ENCODE data around the gene PVALB. TPM values are rescaled to one million over a fixed set of nuclear protein-coding genes. Genes with fewer than 3 reads are reported as not detected.

Gene PVALB
- total RNA-seq, 1 experiment from 2014 or later = not detected

- no peak for TF ChIP-seq ATF3 (IDR thresholded peaks at IDR 0.05)
- TF ChIP-seq EZH2phosphoT487 (IDR thresholded peaks at IDR 0.05; ENCODE audit: borderline replicate concordance) = no peak
- TF ChIP-seq CEBPB (IDR thresholded peaks at IDR 0.05; ENCODE audit: low read depth) = no peak
- TF ChIP-seq EZH2 (IDR thresholded peaks at IDR 0.05) = no peak
- no peak for TF ChIP-seq YY1 (IDR thresholded peaks at IDR 0.05; ENCODE audit: extremely low read depth, insufficient replicate concordance, low read depth, low read length)
- no peak for TF ChIP-seq TCF7L2 (IDR thresholded peaks at IDR 0.05; ENCODE audit: borderline replicate concordance, extremely low read depth, insufficient read depth, insufficient read length)
- TF ChIP-seq RAD21 (IDR thresholded peaks at IDR 0.05; ENCODE audit: low read depth) = no peak
- TF ChIP-seq ELF1 (IDR thresholded peaks at IDR 0.05; ENCODE audit: borderline replicate concordance, low read depth) = no peak
- no peak for TF ChIP-seq REST (IDR thresholded peaks at IDR 0.05; ENCODE audit: low read depth)
- no peak for TF ChIP-seq CBX3 (IDR thresholded peaks at IDR 0.05; ENCODE audit: low read depth)
- TF ChIP-seq ZFX (IDR thresholded peaks at IDR 0.05) = no peak
- no peak for TF ChIP-seq FOSL1 (IDR thresholded peaks at IDR 0.05; ENCODE audit: low read depth)
- no peak for TF ChIP-seq SRF (IDR thresholded peaks at IDR 0.05; ENCODE audit: low read depth)
- TF ChIP-seq ZBTB33 (IDR thresholded peaks at IDR 0.05; ENCODE audit: extremely low read depth, insufficient replicate concordance, low read length) = no peak
- TF ChIP-seq CTCF (IDR thresholded peaks at IDR 0.05 in 2 of 3, conservative IDR thresholded peaks at IDR 0.05 in 1 of 3; ENCODE audit: borderline replicate concordance in 1 of 3, insufficient read depth in 1 of 3, low read depth in 2 of 3, low read length in 2 of 3) = no peak
- no peak for TF ChIP-seq ZNF274 (IDR thresholded peaks at IDR 0.05; ENCODE audit: low read depth, low read length)
- no peak for TF ChIP-seq JUND (IDR thresholded peaks at IDR 0.05)
- TF ChIP-seq POLR2AphosphoS5 (IDR thresholded peaks at IDR 0.05; ENCODE audit: low read depth, low read length) = no peak
- TF ChIP-seq POLR2A (IDR thresholded peaks at IDR 0.05; ENCODE audit: borderline replicate concordance, extremely low read depth, insufficient read depth, insufficient read length) = no peak
- no peak for TF ChIP-seq SP1 (IDR thresholded peaks at IDR 0.05; ENCODE audit: low read depth)
- BruUV-seq (replicated peaks) = no TSS peak
- Histone ChIP-seq H3K4me2 (ENCODE audit: low read length) (no peak overlapping the region), H3K79me2 (ENCODE audit: insufficient read depth, low read length) (no peaks in the 10 kb centered on the region), H3K4me1 (ENCODE audit: control insufficient read depth in 1 of 2, insufficient read depth in 2 of 2, low read length in 2 of 2) (no peaks in the 10 kb centered on the region), H3K9me2 (ENCODE audit: insufficient read depth) (no peaks in the 10 kb centered on the region), H3K36me3 (ENCODE audit: control insufficient read depth in 1 of 2, insufficient read depth in 2 of 2, low read length in 2 of 2) (no peaks in the 10 kb centered on the region), H2AFZ (ENCODE audit: low read depth, low read length, poor library complexity, severe bottlenecking) (no peak overlapping the region), H3K9me3 (ENCODE audit: control insufficient read depth in 1 of 2, insufficient read depth in 1 of 2, low read depth in 1 of 2, low read length in 2 of 2) (no peaks in the 10 kb centered on the region), H3K27ac (ENCODE audit: low read depth, low read length) (no peak overlapping the region), H4K20me1 (ENCODE audit: insufficient read depth) (no peaks in the 10 kb centered on the region), H3K9ac (ENCODE audit: low read length) (no peak overlapping the region), H3K4me3 (replicated peaks in 1 of 2; ENCODE audit: low read depth in 1 of 2, low read length in 2 of 2) (no peak overlapping the region), H3K27me3 (ENCODE audit: insufficient read depth, low read length) (peaks cover 30% of the 10 kb centered on the region)
- ChIA-PET CTCF (no interaction called here), RAD21 (ENCODE audit: low non-redundant PET in 1 of 2, low total read pairs in 2 of 2, uncharacterized antibody in 2 of 2, unreplicated experiment in 2 of 2) (no interaction called here), POLR2A (no interaction called here)
- no peak for DNase-seq (ENCODE audit: low read depth, low spot score)
- intact Hi-C loops (cut with micrococcal nuclease) = no loop called here
- no peak for ATAC-seq
Measured at GRCh38 chr22:36816339-36816635, 548 bp downstream of the PVALB start.

Measured in HCT116 (cell line).